HG03060 (cell line): ENCODE data around the gene ARG2.

Source experiments
- ATAC-seq: cut with Tn5 transposase; IDR thresholded peaks from one replicate; pipeline ENCODE4 v1.9.1; 2021; ENCODE audit warnings: low read depth, moderate number of reproducible peaks; ENCODE audit not compliant: unreplicated experiment

Gene ARG2

GRCh38 chr14:67630938-67631337 lies 11.2 kb downstream of the ARG2 start:
- no peak for ATAC-seq

GRCh38 chr14:67633451-67634147 lies 13.9 kb downstream of the ARG2 start:
- ATAC-seq = no peak

GRCh38 chr14:67636361-67636919 lies 16.7 kb downstream of the ARG2 start:
- no peak for ATAC-seq

- no peak for ATAC-seq
Observed at GRCh38 chr14:67638642-67639041, 18.9 kb downstream of the ARG2 start.

- no peak for ATAC-seq
Observed at GRCh38 chr14:67641480-67641879, 21.8 kb downstream of the ARG2 start.

- no peak for ATAC-seq
Observed at GRCh38 chr14:67641902-67642749, 22.4 kb downstream of the ARG2 start.

- ATAC-seq = no peak
Observed at GRCh38 chr14:67643713-67644112, 24.0 kb downstream of the ARG2 start.

GRCh38 chr14:67644428-67644827 lies 24.7 kb downstream of the ARG2 start:
- no peak for ATAC-seq

- no peak for ATAC-seq
Observed at GRCh38 chr14:67645414-67645813, 25.7 kb downstream of the ARG2 start.

- ATAC-seq = no peak
Observed at GRCh38 chr14:67646131-67646530, 26.4 kb downstream of the ARG2 start.

GRCh38 chr14:67650151-67650550 lies 30.4 kb downstream of the ARG2 start:
- no peak for ATAC-seq

GRCh38 chr14:67650694-67651093 lies 31.0 kb downstream of the ARG2 start:
- ATAC-seq = no peak

GRCh38 chr14:67652189-67652588 lies 32.5 kb downstream of the ARG2 start:
- no peak for ATAC-seq

- no peak for ATAC-seq
Observed at GRCh38 chr14:67653651-67654280, 34.0 kb downstream of the ARG2 start.

- no peak for ATAC-seq
Observed at GRCh38 chr14:67663633-67664032, 43.9 kb downstream of the ARG2 start.

- ATAC-seq = no peak
Observed at GRCh38 chr14:67665868-67666267, 46.1 kb downstream of the ARG2 start.

- no peak for ATAC-seq
Observed at GRCh38 chr14:67666750-67667449, 47.2 kb downstream of the ARG2 start.

- ATAC-seq = no peak
Observed at GRCh38 chr14:67668559-67668958, 48.8 kb downstream of the ARG2 start.

GRCh38 chr14:67673451-67673850 lies 53.7 kb downstream of the ARG2 start:
- no peak for ATAC-seq

GRCh38 chr14:67674139-67674479 lies 54.4 kb downstream of the ARG2 start:
- no peak for ATAC-seq
